NCI-H82 treated with DMSO at 0.1 percent for 48 hours (cell line): Measurements from ENCODE around the gene MRNIP.

ENCODE experiments used
- DNase-seq: peaks from one replicate; lab custom pipeline; 2025; ENCODE audit not compliant: unreplicated experiment; lab: John Stamatoyannopoulos, UW

The MRNIP gene

GRCh38 chr5:179805529-179806249 lies 52.9 kb downstream of the MRNIP start:
- DNase-seq, result no peak

DNA sequence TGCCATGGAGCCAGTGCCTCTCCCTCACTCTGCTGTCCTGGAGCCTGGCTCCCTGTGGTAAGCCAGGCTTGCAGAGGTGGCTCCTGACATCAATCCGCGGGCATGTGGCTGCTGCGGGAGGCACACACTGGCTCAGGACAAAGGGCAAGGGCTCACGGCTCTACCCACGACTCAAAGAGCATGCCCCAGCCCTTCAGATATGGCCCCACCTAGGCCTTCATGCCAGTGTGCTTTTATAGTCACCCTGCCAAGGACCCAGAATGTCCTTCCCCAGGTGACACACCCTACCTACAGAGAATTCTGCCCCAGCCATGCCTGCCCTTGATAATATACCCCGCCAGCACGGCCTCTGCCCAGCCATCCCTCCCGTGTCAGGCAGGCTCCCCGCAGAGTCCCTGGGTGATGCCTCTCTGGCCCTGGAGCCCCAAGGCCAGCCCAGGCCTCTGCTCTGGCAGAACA lies 53.5 kb downstream of the MRNIP start:
- no peak for DNase-seq

- no peak for DNase-seq
Measured at GRCh38 chr5:179804555-179804947, 54.1 kb downstream of the MRNIP start.

DNA sequence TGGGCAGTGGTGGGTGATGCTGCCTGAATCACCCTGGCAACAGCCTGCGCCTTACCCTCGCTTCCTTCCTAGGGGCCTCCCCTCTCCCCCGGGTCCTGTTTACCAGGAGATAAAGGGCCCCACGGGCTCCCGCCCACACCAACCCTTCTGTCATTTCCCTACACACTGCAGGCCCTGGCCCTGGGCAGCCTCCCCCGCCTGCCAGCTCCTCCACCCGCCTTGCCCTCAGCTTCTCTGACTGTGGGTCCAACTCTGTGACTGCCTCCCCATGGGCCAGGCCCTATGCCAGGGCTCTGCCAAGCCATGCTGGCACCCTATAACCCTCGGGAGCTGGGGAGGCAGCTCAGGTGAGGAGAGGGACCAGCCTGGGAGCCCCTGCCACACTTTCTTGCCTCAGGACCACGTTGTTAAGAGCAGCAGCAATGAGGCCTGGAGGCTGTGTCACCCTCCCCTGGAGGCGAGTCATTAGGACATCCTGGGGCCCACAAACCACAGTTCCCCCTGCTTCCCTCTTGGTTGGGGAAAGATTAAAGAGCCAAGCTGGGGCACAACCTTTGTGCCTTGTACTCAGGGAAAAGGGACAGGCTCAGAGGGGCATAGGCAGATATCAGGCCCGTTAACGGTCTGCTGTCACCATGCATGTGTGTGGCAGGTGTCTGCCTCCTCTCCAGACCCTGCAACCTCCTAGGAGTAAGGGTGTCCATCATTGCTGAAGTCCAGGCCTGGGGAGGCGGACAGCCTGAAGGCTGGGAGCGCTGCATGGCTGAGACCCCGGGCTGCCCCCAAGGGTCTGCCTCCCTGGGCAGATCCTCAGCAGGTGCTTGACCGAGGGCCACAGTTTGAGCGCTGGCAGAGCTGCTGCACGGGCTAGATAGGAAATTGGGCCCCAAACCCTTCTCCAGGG lies 54.7 kb downstream of the MRNIP start:
- no peak for DNase-seq

- DNase-seq, result no peak
Measured at GRCh38 chr5:179802950-179803562, 55.6 kb downstream of the MRNIP start.

- DNase-seq, result no peak
Measured at GRCh38 chr5:179802207-179802883, 56.3 kb downstream of the MRNIP start.

DNA sequence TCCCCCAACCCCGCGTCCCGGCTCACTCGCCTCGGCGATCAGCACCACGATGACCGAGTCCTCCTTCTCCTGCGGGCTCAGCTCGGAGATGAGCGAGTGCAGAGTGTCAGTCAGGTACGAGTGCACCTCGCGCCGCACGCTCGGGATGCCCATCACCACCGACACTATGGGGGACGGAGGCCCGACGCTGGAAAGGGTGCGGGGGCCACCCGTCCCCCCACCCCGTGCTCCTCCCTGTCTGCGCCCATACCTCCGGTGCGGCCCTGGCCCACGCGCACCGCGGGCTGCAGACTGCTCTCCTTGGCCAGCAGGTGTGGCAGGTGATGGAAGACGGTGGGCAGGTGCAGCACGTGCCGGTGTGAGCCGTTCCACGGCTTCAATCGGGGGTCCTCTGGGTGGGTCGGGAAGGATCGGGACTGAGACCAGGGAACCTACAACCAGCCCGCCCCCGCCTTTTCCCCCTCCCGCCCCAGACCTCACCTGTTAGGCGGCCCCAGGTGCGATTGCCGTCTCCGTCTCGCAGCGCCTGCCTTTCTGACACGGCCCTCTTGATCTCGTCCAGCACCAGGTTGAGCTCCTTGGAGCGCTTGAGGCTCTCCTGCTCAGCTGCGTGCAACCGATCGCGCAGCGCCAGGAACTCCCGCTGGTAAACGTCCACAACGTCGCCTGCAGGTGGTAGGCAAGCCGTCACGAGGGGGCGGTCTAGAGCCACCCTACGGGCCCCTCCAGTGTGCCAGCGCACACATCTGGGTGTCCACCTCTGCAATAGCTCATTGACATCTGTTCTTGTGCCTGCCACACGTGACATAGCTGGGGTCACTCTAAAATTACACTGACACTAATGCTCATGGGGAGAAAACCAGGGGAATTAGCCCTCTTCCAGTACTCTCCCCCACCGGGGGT lies 57.1 kb downstream of the MRNIP start:
- DNase-seq, result no peak

GRCh38 chr5:179800696-179801201 lies 57.9 kb downstream of the MRNIP start:
- DNase-seq, result no peak

GRCh38 chr5:179800071-179800695 lies 58.4 kb downstream of the MRNIP start:
- DNase-seq, result no peak

GRCh38 chr5:179799644-179799973 lies 59.0 kb downstream of the MRNIP start:
- no peak for DNase-seq

- DNase-seq, result no peak
Measured at GRCh38 chr5:179798771-179799643, 59.6 kb downstream of the MRNIP start.

- no peak for DNase-seq
Measured at GRCh38 chr5:179798144-179798770, 60.4 kb downstream of the MRNIP start.

- DNase-seq, result no peak
Measured at GRCh38 chr5:179797741-179798140, 60.9 kb downstream of the MRNIP start.

DNA sequence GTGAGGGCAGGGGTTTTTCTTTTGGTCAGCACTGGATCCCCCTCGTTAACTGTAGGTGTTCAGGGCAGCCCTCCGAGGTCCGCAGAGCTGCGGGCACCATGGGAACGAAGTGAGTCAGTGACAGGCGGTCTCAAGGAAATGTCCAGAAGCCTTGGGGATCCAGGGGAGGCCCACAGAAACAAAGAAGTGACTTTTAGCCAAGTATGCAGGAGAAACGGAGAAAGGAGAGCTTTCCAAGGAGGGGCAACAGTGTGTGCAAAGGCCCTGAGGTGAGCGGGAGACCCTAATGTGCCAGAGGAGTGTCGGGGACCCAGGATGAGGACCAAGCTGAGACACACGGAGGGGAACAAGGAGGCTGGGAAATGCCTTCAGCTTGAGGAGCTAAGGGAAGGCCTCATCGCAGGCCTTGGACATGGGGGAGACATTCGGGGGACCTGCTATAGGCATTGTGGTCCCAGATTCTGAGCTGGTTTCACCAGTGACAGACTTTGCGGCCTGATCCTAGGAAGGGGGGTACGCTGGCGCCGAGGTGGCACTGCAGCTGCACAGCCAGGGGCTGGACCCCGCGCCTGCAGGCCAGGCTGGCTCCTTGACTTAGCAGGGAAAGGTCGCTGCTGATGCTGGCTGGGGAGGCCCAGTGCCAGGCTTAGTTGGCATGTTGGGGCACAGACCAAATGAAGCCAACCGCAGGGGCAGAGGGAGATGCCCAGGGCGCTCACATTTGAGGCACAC lies 61.6 kb downstream of the MRNIP start:
- no peak for DNase-seq

DNA sequence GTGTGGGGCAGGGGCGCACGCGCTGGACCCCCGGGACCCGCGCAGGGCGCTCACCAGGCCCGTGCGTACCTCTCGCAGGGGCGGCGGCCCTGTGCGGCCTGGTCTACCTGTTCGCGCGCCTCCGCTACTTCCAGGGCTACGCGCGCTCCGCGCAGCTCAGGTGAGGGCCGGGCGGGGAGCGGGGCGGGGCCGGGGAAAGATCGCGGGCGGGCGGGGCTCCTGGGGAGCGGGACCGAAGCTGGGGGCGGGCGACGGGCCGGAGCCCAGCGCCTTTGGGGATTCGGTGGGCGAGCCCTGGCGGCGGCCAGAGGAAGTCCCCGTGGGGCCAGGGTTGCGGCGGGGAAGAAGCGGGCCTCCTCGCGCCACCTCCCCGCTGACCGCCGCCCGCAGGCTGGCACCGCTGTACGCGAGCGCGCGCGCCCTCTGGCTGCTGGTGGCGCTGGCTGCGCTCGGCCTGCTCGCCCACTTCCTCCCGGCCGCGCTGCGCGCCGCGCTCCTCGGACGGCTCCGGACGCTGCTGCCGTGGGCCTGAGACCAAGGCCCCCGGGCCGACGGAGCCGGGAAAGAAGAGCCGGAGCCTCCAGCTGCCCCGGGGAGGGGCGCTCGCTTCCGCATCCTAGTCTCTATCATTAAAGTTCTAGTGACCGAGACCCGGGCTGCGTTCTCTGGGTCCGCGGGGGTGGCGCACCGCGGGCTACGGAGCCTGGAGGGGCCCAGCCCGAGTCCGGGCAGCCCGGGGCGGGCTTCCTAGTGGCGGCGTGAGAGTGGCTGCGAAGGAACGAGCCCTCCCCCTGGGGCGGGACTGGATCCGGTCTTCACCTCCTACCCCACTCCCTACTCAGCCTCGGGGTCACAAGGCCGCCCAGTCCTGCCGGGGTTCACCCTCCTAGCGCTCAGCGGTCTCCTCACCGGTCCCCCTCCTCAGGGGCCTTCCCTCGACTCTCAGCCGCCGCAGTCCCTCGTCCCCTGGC lies 62.5 kb downstream of the MRNIP start:
- peak; percentile 15 for DNase-seq
